EL (cell line): ENCODE data around the gene BRD1.
A peak's percentile ranks its signal among the peaks of the same experiment; 100 is the strongest.

Experiments used
- DNase-seq: peaks from one replicate; pipeline ENCODE4 v3.0.0-alpha.2; 2016

Gene BRD1

GRCh38 chr22:49725516-49725915 lies 102.2 kb downstream of the BRD1 start:
- DNase-seq = no peak

GRCh38 chr22:49724893-49725489 lies 102.7 kb downstream of the BRD1 start:
- DNase-seq = peak; percentile 21

GRCh38 chr22:49724030-49724892 lies 103.4 kb downstream of the BRD1 start:
- DNase-seq = no peak

GRCh38 chr22:49723478-49724029 lies 104.1 kb downstream of the BRD1 start:
- no peak for DNase-seq
